NCI-H2171 treated with DMSO at 0.1 percent for 48 hours (cell line): ENCODE data around the gene PRKAG1.

ENCODE experiments used
- DNase-seq: peaks from one replicate; lab custom pipeline; 2025; lab: John Stamatoyannopoulos, UW

The PRKAG1 gene

DNA sequence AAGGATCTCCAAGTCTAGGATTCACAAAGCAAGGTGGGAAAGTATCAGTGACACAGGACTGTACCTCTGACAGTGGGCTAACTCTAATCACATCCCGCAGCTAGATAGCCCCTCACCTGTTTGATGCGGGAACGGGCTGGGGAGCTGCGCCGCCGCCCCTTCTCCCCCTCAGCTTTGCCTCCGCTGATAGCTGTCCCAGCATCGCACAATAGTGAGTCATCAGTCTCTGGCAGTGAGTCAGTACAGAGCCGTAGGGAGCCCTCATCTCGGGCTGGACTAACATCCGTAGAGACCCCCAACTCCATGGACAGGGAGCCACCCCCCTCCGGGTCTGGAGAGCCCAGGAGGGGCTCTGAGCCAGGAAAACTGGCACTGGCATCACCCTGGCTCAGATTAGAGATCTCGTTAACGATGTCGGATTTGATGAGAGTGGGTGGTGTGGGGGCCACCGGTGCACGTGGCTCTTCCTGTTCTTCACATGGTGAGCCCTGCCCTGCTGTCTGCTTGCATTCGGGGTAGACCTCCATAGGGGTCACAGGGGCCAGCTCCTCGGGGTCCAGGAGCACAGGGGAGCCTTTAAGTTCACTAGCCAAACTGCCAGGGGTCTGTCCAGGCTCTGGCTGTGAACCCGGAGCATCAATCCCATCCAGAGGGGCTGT, 31.1 kb upstream of the PRKAG1 start:
- no peak for DNase-seq

DNA sequence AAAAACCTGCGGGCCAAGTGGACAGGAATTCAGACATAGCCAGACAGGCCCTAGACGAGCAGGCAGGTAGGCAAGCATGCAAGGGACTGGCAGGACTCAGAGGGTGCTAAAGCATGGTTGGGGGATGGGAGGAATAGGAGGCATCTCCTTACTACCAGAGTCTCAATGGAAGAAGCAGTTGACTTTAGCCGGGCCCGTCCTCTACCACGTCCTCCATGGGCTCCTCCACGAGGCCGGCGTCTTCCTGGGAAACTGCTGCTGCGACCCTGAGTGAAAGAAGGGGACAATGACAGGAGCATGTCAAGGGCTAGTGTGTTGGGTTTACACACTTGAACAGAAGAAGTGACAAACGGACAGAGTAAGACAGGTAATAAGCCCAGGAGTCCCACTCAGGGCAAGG, 30.4 kb upstream of the PRKAG1 start:
- no peak for DNase-seq

- DNase-seq = no peak
Measured at GRCh38 chr12:49046129-49046895, 27.7 kb upstream of the PRKAG1 start.

GRCh38 chr12:49044660-49045059, 26.1 kb upstream of the PRKAG1 start:
- DNase-seq = no peak

DNA sequence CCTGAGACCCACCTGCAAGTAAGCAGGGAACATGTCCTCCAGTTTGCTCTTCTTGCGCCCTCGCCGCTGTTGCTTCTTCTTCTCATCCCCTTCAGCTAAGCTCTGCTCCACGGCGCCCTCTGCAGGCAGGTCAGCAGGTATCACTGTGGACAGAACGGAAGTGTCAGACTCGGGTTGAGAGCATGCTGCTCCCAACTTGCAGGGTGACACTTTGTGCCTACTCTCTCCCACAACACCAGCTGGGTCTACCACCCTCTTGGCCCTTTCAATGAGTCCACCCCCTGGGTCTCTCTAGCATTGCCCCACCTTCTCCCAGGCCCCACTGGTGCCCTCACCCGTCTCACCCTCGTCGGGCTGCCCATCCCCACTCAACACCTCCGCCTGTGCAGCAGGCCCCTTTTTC, 25.3 kb upstream of the PRKAG1 start:
- DNase-seq = peak; percentile 47

GRCh38 chr12:49043241-49043640, 24.7 kb upstream of the PRKAG1 start:
- DNase-seq = no peak

GRCh38 chr12:49041881-49042484, 23.4 kb upstream of the PRKAG1 start:
- DNase-seq = no peak

- DNase-seq = no peak
Measured at GRCh38 chr12:49041036-49041880, 22.7 kb upstream of the PRKAG1 start.

GRCh38 chr12:49040364-49040855, 21.8 kb upstream of the PRKAG1 start:
- no peak for DNase-seq

- no peak for DNase-seq
Measured at GRCh38 chr12:49039421-49040363, 21.1 kb upstream of the PRKAG1 start.

DNA sequence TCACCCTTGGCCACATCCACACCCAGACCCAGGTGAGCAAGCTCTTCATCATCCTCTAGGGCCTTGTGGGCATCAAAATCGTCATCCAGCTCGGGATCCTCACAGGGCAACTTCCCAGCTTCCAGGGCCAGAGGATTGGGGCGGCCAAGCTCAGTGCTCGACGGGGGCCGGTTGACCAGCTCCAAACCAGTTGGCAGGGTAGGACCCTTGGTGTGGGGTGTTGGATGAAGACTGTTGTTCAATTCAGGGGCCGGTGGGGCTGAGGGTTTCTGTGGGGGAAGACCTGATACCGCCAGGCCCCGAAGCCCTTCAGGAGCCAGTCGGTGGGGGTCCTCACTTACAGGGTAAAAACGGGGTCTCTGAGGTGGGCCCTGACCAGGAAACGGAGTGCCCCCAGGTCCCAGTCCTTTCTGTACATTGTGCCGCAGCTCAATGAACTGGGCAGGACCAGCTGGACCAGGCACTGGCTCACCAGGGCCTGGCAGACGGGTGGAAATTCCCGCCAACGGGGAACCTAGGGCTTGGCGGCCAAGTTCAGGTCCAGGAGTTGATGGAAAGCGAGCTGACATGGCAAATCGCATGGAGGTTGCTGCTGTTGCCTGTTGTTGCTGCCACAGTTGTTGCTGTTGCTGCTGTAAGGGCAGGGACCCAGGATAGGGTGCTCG, 19.8 kb upstream of the PRKAG1 start:
- DNase-seq = no peak

- no peak for DNase-seq
Measured at GRCh38 chr12:49037947-49038237, 19.3 kb upstream of the PRKAG1 start.

DNA sequence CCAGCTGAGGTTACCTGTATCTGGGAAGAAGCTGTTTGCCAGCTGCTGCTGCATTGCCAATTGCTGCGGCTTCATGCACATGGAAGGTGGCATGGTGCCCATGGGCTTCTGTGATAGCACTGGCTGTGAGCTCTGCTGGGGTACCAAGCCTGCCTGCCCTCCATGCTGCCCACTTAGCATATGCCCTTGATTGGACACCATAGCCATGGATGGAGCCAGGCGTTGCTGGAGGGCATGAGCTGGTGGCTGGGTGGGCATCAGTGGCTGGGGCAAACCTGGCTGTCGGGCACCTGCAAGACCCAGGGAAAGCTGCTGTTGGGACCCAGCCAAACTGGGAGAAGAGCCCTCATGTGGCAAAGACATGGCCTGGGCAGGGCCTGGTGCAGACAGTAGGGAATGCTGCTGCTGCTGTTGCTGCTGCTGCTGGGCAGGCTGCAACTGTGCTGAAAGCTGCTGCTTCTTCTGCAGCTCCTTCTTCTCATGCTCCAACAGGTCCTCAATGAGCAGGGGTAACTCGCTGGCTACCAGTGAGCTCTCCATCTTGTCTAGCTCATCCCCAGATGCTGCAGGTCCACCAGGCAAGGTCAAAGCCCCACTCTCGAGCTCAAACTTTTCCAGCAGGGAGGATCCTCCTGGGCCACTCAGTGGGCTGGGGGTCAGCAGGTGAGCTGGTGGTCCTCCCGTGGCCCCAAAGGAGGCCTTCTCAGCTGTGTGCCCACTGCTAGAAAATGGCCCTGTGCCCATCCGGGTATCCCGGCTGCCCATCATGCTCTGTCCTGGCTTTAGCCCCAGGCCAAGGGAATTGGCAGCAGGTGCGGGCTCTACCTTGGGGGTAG, 18.8 kb upstream of the PRKAG1 start:
- no peak for DNase-seq

- DNase-seq = no peak
Measured at GRCh38 chr12:49036029-49036428, 17.5 kb upstream of the PRKAG1 start.

GRCh38 chr12:49034286-49034622, 15.7 kb upstream of the PRKAG1 start:
- no peak for DNase-seq

DNA sequence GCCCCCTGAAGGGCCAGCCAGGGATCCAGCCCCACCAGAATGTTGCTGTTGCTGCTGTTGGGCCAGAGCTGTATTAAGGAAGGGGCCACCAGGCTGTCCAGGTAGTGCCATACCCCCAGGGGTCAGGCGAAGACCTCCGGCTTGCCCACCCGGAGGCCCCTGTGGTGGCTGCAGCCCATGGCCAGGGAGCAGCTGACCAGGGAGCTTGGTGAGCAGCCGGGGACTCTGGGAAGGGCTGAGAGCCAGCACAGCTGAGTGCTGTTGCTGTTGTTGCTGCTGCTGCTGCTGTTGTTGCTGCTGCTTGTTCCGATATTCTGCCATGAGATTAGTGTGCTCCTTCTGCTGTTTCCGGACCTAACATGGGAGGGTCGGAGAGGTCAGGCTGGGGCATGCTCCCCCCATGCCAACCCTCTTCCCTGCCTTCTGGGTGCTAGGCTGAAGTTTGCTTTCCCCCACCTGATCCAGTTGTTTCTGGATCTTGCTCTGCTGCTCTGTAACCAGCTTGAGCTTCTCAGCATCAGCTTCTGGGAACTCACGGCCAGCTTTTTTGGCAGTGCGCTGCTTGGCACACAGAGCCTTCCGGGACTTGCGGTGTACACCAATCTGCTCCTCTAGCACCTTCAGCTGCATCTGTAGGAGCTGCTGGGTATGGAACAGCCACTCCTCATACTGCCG, 15.2 kb upstream of the PRKAG1 start:
- DNase-seq = no peak

GRCh38 chr12:49032679-49033447, 14.3 kb upstream of the PRKAG1 start:
- DNase-seq = no peak

GRCh38 chr12:49032276-49032675, 13.7 kb upstream of the PRKAG1 start:
- DNase-seq = no peak
